GM18873 (cell line): ENCODE measurements around the gene PDE6D.
"Not testable (repeated sequence)": the region's sequence is repeated elsewhere in the genome, so short reads cannot be mapped to it uniquely, and the experiment has no call there.

Source experiments
- ATAC-seq: cut with Tn5 transposase; IDR thresholded peaks from one replicate; pipeline ENCODE4 v1.9.1; 2021; ENCODE audit warnings: mild to moderate bottlenecking, moderate library complexity, moderate number of reproducible peaks; ENCODE audit not compliant: unreplicated experiment, low FRiP score

PDE6D gene

GRCh38 chr2:231780123-231780908 is 766 bp downstream of the PDE6D start:
- no peak for ATAC-seq

- ATAC-seq = no peak
Measured at GRCh38 chr2:231769170-231770136, 11.6 kb downstream of the PDE6D start.

GRCh38 chr2:231765496-231765929 is 15.6 kb downstream of the PDE6D start:
- no peak for ATAC-seq

GRCh38 chr2:231764760-231765159 is 16.3 kb downstream of the PDE6D start:
- ATAC-seq = no peak

DNA sequence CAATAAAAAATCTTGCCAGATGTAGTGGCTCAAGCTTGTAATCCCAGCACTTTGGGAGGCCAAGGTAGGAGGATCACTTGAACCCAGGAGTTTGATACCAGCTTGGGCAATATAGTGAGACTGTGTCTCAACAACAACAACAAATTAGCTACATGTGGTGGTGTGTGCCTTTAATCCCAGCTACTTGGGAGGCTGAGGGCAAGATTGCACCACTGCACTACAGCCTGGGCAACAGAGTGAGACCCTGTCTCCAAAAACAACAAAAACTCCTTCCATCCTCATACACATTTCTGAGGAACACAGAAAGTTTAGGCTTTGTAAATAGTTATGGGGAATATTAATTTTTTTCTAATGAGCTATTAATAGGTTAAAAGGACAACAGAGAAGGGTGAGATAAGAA is 17.0 kb downstream of the PDE6D start:
- ATAC-seq = no peak

DNA sequence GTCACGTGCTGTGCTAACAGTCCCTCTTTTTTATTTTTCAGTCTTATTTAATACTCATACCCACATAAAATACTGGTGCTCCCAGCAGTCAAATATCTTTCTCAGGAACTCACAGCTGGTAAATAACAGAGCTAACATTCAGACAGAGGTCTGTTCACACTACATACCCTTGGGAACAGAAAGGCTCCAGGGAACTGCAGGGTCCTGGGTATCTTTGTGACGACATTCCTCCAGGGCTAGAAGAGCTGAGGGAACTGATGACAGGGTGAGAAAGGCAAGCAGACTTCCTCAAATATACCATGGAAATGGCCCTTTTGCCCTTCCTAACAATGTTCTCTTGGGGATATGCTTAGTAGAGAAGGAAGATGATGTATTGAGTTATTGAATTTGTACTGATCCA is 19.3 kb downstream of the PDE6D start:
- ATAC-seq = no peak

DNA sequence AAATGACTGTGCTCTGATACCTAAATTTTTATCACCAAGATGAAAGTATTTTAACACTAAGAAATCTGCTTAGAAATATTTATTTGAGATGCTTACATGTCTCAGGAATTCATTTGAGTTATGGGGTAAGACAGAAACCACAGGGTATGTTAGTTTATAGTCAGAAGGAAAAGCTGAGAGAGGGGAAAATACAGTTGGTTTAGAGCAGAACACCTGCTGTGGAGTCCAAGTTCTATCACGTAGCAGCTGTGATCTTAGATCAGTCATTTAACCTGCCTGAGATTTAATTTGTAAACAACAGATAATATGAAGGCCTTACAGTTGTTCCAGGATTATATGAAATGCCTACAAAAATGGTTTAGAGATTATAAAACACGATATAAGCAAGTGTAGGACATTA is 29.0 kb downstream of the PDE6D start:
- no peak for ATAC-seq

DNA sequence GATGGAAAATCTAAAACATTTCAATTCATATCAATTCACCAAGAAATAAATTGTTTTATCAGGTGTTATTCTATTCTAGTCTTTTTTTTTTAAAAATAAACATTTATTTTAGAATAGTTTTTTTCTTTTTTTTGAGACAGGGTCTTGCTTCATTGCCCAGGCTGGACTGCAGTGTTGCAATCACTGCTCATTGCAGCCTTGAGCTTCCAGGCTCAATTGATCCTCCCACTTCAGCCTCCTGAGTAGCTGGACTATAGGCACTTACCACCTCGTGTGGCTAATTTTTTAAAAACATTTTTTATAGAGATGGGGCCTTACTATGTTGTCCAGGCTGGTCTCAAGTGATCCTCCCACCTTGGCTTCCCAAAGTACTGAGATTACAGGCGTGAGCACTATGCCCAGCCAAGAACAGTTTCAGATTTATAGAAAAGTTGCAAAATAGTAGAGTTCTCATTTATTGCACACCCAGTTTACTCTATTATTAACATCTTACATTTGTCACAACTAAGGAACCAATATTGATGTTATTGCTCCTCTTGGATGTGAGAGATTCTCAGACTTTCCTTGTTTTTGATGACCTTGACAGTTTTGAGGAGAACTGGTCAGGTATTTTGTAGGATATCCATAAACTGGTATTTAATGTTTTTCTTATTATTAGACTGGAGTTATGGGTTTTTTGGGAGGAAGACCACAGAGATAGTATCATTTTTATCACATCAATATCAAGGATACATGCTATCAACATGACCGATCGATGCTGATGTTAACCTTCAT is 29.9 kb downstream of the PDE6D start:
- no peak for ATAC-seq

- ATAC-seq = not testable (repeated sequence)
Measured at GRCh38 chr2:231749016-231749415, 32.1 kb downstream of the PDE6D start.

DNA sequence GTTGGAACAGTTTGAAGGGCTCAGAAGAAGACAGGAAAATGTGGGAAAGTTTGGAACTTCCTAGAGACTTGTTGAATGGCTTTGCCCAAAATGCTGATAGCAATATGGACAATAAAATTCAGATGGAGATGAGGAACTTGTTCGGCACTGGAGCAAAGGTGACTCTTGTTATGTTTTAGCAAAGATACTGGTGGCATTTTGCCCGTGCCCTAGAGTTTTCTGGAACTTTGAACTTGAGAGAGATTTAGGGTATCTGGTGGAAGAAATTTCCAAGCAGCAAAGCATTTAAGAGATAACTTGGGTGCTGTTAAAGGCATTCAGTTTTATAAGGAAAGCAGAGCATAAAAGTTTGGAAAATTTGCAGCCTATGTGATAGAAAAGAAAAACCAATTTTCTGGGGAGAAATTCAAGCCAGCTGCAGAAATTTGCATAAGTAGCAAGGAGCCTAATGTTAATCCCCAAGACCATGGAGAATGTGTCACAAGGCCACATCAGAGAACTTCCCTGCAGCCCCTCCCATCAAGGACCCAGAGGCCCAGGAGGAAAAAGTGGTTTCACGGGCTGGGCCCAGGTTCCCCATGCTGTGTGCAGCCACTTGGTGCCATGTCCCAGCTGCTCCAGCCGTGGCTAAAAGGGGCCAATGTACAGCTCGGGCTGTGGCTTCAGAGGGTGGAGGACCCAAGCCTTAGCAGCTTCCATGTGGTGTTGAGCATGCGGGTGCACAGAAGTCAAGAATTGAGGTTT is 32.8 kb downstream of the PDE6D start:
- not testable (repeated sequence) for ATAC-seq

- ATAC-seq = no peak
Measured at GRCh38 chr2:231745303-231746038, 35.6 kb downstream of the PDE6D start.

GRCh38 chr2:231743376-231744116 is 37.5 kb downstream of the PDE6D start:
- ATAC-seq = no peak

GRCh38 chr2:231737761-231738160 is 43.3 kb downstream of the PDE6D start:
- no peak for ATAC-seq

- ATAC-seq = no peak
Measured at GRCh38 chr2:231732604-231733003, 48.5 kb downstream of the PDE6D start.

DNA sequence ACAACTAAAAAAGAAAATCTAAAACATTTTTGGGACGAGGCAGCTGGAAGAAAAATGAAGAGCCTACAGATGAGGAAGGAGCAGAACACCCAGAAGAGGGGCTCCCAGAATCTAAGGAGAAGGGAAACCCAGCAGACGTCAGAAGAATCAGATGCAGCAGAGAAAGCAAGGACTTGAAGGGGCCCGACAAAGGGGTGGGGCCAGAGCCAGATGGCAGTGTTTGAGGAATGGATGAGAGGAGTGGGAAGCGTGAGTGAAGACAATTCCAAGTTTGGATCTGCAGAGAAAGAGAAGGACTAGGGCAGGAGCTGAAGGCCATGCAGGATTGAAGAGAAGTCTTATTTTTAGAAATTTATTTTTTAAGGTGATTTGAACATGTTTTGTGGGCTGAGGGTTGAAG is 53.5 kb downstream of the PDE6D start:
- ATAC-seq = no peak

DNA sequence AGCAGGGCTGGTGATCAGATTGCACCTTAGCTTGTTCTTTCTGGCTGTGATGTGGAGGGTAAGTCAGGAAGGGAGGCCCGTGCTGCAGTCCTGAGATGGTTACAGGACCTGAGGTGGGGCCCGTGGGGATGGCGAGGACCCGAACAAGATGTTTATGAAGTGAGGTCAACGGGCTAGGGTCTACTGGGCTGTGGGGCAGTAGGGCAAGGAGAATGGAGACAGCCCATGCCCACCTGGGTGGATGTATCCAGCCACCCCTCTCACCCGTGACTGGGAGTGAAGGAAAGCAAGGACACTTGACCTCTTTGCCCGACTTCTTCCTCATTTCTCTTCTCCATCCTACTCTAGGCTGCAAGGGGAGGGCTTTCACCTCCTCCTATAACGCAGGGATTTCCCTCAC is 54.8 kb downstream of the PDE6D start:
- ATAC-seq = no peak

DNA sequence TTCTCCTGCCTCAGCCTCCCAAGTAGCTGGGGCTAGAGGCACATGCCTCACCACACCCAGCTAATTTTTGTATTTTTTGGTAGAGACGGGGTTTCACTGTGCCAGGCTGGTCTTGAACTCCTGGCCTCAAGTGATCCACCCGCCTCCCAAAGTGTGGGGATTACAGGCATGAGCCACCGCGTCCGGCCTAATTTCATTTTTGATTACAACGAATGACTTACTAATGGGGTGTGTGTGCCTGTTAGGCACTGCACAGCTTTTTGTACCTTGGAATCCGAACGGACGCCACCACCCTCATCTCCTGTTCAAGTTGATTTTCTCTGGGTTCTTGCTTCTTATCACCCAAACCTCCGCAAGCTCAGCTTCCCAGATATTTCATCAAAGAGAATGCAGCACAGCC is 55.6 kb downstream of the PDE6D start:
- no peak for ATAC-seq

DNA sequence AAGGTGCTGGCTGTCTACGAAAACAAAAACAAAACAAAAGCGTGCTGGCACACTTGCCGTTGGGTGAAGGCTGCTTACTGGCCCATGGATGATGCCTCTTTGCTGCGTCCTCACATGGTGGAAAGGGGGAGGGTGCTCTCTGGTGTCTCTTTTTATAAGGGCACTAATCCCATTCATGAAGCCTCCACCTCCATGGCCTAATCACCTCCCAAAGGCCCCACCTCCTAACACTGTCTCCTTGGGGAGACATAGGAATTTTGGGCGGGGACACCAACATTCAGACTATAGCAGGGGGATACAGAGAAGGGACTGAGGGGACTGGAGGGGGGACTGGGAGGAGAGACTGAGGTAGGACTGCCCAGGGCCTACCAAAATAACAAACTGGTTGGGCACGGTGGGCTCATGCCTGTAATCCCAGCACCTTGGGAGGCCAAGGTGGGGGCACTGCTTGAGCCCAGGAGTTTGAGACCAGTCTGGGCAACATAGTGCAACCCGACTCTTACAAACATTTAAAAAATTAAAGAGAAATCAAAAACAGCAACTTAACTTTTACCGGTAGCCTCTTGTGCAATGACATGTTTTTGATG is 58.3 kb downstream of the PDE6D start:
- no peak for ATAC-seq
